ENCODE measurements around the gene ASB15.
"Not testable (repeated sequence)": the region's sequence is repeated elsewhere in the genome, so short reads cannot be mapped to it uniquely, and the experiment has no call there.

ASB15 gene

DNA sequence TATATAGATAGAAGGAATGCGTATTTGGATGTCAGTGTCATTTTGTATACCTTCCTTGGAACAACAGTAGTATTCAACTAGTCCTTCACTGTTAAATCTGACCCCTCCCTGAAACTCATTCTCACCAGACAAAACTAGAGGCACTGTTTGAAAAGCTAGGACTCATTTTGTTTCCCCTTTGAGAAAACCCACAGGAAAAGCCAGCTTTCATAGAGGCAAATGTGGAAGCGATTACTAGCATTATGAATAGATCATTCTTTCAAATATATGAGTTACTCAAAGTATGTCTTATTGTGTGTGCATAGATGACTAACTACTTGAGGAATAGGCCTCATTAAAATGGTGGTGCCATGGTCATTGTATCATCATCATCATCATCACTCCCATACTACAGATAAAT lies 1.9 kb upstream of the ASB15 start:
- no peak for DNase-seq

DNA sequence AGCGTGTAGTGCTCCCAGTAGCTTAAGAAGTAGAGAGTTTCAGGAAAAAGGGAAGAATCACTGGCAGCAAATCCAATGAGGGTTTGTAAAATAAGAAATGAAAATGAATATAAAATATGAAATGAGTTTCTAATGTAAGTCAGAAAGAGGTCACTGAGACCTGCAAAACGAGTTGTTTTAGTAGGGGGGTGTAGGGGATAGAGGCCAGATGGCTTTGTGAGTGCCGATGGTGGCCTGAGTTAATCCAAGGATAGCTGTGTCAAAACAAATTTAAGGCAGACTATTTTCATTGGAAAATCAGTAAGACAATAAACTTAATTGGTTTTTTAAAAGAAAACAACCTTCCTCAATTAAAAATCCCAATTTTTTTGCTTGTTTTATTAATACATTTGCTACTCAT lies 745 bp upstream of the ASB15 start:
- DNase-seq, result no peak

DNA sequence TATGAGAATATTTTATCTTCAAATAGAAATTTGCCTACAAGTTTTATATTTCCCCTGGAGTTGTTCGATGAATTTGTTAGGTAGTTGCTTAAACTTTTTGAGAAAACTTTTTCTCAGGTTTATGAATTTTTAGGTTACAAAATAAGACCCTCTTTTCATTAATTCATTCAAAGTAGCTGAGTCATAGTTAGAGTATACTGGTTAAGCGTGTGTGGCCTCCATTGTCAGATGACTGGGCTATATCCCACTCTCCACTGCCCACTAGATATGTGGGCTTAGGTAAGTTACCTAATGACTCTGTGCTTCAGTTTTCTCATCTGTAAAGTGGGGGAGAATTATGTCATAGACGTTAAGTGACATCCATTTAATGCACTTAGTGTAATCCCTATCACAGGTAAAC lies 1.0 kb downstream of the ASB15 start:
- no peak for DNase-seq

DNA sequence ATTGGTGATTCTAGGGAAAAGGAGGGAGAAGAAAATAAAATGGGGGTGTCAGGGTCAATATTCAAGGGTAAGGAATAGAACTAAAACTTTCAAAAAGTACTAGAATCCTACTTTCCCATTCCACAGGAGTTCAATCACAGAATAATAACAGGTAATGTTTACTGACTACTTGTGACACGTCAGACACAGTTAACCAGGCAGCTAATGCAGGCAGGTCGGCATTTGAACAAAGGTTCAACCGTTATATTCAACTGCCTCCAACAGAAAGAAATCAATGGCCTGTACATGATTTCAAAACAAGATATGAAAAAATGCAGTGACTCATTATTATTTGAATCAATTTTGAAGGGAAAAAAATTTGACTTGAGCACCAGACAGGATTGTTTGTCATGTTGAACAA lies 3.1 kb downstream of the ASB15 start:
- DNase-seq, result no peak

DNA sequence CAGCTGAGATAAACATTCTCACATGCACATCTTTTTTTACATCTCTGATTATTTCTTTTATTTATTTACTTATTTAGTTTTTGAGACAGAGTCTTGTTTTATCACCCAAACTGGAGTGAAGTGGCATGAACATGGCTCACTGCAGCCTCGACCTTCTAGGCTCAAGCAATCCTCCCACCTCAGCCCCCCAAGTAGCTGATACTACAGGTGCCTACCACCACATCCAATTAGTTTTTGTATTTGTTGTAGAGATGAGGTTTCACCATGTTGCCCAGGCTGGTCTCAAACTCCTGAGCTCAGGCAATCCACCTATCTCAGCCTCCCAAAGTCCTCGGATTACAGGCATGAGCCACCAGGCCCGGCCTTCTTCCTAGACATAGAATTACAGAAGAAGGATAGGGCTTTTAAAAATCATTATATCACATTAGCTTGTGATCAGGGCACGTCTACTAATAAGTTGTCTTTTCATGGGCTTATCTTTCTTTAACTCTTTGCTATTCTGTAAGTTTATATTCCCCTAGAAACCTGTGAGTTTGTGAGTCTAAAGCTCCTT lies 5.9 kb downstream of the ASB15 start:
- no peak for DNase-seq

DNA sequence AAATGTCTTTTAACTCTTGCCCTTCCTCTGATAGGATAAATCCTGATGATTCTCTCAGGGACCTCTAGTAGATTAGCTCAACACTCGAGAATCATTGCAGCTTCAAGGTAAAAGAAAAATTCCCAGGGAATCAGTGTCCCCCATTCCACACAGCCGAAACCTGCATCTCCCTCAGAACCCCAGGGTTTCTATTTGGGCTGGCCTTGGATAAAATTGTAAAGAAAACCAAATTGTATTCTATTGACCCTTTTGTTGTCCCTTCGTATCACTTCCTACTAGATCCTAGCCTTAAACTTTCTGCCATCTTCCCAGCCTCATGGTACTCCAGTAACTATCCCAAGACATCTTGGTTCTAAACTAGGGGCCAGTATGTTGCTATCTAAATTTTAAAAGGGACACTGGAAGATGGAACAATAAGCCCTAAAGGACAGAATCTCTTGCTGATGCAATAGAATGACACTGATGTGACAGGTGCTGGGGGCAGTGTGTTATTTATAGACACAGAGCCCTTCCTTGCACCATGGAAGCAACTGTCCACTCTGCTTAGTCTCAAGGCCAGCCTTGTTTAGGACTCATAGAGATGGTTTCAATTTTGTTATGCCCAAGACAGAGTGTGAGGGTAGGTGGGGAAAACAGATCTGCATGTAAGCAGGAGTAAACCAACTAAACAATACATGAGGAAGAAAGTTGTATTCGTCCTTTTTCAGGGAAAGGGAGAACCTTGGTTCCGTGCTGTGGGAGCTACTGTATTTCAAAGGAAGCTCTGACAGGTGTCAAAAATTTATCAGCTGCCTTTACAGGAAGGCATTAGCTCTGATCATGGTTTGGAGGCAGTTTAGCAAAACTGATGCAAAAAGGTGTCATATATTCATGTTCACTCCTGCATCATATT lies 7.6 kb downstream of the ASB15 start:
- no peak for DNase-seq

DNA sequence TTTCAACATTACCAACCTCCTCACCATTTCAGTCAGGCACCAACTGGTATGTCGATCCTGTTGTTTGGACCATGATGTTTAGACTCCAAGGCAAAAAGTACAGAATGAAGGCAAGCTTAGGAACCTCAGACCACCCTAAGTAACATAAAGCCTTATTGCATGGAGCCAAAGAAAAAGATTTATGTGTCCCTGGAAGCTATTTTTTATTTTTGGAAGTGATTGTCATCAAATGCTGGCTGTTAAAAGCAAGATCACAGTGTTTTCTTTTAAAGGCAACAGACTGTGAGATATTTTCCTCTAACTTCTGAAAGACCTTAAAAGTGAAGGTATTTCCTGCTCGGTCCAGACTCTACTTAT lies 8.2 kb downstream of the ASB15 start:
- no peak for DNase-seq

DNA sequence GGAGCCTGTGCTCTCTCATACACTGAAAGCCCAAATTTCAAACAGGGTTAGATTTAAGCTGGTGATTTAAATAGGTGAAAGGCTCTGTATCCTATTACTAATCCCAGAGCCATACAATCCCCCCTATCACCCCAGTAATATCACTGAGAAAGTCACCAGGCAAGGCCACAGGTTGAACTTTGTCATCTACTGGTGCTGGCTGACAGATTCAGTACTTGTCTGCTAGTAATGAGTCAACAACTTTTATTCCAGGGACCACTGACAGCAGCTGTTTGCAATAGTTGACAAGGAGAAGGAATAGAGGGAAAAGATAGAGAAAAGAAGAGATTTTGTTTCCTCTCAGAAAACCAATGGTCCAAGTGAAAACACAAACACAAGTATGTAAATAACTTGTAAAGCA lies 10.4 kb downstream of the ASB15 start:
- no peak for DNase-seq

DNA sequence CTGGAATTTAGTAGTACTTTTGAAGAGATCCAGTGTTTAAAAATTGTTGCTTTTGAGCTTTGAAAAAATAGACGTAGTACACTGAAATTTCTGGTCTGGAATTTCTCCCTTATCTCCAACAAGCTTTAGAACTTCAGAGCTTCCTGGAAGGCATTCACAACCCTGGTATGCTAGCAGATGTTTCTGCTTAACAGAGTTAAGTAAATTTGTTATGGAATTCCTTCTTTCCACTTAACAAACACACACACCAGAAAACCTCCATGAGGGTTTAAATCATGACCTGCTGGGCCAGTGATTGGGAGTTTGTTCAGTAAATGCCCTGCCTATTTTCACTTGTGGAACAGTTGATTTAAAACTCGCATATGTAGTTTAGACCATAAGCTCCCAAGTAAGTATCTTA lies 13.7 kb downstream of the ASB15 start:
- DNase-seq, result no peak

DNA sequence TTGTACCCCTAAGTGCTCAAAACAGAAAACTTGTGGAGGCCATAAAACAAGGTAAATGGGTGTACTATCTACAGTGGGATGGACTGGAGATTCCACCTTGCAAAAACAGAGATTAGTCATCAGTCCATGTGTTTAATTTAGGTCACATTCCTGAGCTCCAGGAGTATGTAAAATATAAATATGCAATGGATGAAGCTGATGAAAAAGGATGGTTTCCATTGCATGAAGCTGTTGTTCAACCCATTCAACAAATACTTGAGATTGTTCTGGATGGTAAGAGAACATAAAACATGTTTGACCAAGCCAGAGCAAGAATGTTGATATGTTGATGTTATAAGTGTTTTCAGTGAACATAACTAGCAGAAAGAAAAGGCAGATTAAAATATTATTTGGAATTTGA lies 14.6 kb downstream of the ASB15 start:
- DNase-seq, result no peak

DNA sequence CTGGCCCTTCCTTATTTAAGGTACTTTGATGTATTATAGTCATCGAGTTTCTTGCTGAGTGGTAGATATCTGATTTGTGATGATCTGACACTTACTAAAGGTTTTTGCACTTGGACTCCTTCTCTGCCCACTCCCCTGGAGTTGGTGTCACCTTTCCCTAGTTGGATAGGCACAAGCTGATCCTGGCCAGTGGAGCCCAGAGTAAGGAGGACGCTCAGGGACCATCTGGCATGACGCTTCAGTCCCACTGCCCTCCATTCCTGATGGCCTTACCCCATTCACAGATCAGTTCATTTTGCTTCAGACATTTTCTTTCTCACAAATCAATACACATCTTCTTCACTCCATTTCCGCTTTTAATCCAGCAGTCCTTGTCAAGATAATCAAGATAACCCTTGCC lies 20.1 kb downstream of the ASB15 start:
- no peak for DNase-seq

DNA sequence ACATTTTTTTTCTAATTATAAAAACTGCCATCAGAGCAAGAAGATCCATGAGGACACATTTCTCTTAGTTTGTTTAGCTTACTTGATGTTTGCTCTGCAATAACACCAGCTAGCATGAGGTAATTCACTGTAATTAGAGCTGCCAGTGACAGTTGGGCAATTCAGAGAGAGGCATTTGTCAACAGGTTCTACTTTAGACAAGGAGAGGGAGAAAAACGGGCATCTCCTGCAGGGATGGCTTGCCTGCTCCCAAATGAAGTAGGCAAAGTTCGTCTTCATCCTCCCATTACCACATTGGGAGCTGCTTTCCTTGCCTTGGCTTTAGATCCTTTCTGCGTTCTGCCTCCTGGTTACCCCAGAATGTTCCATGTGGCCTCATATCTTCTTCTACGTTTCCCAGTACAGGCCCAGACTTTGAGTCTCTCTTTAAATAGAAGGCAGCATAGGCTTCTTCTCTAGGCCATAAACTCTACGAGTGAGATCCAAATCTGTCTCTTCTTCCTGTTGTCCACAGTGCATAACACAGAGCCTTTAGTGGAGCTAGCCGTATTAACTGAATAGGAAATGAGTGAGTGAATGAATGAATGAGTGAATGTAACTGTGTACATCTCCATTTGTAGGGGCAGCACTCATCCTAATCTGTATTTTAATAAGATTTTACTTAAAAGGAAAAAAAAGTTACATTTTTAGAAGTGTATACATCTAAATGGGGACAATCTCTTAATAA lies 21.2 kb downstream of the ASB15 start:
- no peak for DNase-seq

DNA sequence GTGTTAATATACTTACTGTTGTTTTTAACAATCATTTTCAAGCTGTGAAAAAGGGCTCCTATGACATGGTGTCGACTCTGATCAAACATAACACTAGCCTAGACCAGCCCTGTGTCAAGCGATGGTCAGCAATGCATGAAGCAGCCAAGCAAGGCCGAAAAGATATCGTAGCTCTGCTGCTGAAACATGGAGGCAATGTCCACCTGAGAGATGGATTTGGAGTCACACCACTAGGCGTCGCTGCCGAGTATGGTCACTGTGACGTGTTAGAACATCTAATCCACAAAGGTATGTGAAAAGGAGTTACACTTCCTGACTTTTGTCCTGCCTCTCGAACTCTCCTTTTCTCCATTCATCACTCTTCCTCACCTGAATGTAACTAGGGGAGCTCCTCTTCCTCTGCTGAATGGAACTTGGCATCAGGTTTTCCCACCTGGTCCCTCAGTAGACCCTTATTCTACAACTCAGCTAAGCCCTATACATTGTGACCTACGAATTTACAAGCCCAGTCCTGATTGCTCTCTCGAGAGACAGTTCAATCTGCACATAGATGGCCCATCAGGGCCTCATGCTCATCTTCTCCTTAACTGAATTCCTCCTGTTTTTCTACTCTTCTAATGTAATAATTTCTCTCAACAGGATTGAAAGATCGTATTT lies 23.0 kb downstream of the ASB15 start:
- no peak for DNase-seq

DNA sequence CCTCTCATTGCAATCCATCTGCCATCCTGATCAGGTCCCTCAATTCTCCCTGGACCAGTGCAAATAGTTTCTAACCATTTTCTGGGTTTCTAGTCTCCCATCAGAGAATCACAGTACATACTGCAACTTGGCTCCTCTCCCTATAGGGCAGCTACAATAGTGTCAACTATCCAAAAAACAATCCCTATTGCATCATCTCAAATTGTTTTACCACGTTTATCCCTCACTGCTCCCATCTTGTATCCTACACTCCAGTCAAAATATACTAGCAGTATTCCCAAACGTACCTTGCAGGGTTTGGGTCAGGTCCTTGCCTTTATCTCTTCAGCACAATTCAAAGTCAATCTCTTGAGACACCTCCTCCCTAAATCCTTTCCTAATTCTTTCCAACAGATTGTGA lies 23.6 kb downstream of the ASB15 start:
- no peak for DNase-seq

DNA sequence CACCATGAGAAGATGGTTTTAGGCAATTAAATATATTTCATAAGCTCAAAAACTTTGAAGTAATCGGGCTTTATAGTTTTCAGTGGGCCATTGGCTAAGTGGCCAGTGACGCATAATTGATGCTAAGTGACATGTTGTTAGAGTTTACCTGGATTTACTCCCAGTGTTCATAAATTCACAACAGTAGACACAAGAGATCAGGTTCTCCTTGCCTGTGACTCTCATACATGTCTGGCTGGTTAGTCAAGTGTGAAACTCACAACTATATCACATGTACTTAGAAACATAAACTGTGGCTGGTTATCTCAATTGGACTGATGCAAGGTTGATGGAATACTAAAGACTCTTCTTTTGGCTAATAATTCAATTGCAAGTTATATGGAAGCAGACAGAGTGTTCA lies 26.2 kb downstream of the ASB15 start:
- DNase-seq, result no peak

DNA sequence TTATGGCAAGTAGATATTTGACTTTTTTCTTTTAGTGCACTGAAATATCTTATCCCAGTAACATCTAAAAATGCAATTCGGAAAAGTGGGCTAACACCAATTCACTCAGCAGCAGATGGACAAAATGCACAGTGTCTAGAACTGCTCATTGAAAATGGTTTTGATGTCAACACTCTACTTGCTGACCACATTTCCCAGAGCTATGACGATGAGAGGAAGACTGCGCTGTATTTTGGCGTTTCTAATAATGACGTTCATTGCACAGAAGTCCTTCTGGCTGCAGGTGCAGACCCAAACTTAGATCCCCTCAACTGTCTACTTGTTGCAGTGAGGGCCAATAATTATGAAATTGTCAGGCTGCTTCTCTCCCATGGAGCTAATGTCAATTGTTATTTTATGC lies 27.2 kb downstream of the ASB15 start:
- DNase-seq, result no peak

DNA sequence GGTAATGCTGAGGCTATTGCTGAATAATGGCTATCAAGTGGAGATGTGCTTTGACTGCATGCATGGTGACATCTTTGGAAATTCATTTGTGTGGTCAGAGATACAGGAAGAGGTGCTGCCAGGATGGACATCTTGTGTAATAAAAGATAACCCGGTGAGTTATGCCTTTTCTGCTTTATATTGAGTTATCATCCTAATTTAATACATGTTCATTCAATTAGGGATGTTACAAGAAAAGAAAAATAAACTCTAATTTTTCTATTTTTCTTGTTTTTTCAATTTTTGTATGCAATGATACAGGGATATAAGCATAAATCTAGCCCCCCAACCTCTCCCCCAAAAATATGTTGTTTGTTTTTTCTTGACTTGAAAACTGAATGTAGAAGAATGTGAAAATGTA lies 27.7 kb downstream of the ASB15 start:
- no peak for DNase-seq

DNA sequence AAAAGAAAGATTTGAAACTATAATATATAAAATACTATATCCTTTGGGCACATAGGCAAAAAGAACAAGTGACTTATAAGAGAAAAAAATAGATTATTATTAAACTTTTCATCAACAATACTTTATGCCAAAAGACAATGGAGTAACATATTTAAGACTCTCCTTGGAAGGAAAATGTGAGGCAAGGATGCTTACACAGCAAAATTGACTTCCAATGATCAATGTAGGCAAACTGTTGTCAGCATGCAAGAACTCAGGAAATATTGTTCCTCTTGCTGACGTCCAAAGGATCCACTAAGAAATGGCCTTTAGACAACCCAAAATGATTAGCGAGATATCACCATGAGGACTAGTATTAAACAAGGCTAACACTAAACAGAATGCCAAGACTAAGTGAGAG lies 31.2 kb downstream of the ASB15 start:
- no peak for DNase-seq

DNA sequence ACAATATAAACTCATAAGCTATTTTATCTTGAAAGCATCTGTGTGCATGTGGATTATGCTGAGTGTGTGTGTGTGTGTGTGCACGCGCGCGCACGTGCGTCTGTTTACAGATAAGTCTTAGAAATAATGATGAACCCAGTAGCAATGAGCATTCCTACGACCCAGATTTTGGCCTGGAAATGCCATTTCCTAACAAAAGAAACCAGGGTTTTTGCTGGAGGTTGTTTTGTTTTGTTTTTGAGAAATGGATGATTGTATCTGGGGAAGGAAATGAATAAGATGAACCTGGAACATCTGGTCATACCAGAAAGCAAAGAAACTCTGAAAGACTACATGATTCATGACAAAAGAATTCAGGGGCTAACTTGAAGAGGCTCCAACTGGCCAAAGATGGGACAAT lies 31.9 kb downstream of the ASB15 start:
- no peak for DNase-seq

DNA sequence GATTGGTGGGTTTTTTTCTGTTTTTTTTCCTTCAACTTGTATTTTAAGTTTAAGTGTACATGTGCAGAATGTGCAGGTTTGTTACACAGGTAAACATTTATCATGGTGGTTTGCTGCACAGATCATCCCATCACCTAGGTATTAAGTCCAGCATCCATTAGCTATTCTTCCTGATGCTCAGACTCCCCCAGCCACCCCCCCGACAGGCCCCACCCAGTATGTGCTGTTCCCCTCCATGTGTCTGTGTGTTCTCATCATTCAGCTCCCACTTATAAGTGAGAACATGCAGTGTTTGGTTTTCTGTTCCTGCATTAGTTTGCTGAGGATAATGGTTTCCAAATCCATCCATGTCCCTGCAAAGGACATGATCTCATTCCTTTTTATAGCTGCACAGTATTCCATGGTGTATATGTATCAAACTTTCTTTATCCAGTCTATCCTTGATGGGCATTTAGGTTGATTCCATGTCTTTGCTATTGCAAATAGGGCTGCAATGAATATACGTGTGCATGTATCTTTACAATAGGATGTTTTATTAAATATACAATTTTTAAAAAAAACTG lies 32.5 kb downstream of the ASB15 start:
- not testable (repeated sequence) for DNase-seq

DNA sequence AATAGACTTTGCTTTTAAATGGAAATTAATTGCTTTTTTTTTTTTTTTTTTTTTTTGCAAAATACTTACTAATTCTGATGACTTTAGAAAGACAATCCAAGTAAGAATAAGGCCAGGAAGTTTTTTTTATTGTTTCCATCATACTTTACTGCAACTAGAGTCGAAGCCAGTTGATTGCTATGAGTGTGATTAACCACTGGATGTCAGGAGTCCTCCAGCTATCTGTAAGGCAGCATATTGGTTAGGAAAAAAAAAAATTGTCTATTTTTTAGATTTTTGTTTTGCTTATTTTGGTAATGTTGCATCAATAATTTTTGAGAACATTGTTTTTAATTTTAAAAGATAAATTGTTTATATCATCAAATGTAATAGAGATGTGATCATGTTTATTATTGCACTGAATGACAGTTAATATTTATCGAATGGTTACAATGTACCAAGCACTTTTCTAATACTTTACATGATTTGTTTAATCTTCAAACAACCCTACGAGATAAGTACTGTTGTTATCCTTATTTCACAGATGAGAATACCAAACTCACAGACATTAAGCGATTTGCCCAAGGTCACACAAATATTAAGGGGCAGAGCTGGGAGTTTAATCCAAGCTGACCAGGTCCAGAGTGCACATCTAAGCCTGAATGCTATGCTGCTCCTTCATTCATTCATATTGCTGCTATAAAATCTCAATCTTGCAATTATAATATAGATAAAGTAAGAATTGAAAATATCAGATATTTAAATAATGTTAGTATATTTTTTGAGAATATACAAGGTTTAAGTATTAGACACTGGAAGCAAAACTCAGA lies 34.1 kb downstream of the ASB15 start:
- peak; percentile 44 for DNase-seq

DNA sequence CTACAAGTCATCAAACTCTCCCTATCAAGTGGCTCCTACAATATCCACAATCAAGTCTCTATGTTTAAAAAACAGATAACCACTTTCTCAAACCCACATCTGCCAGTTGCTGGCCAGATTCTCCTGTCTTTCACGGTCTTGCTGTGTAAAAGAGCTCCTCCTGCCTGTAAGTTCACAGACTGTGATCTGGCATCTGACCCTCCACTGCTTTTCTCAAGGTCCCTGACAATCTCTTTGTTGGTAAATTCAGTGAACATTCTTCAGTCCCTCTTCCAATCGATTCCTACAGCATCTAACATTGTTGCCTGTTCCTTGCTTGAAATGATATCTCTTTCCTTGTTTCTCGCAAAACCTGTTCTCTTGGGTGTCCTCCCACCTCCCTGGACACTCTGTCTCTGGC lies 35.6 kb downstream of the ASB15 start:
- no peak for DNase-seq

DNA sequence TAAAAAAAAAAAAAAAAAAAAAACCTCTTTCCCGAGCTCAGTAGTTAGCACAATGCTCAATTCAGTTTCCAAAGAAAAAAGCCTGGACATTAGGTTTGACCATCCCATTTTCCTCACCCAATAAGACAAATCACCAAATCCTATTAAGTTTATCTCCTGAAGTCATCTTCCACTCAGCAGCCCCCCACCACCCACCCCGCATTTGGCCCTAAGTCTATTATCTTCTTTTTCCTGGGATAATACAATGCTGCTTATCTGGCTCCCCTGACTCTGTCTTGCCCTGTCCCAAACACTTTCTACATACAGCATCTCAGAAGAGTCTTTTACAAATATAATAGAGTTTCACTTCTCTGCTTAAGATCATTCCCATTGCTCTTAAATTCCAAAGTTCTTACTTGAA lies 36.3 kb downstream of the ASB15 start:
- DNase-seq, result no peak

Measured in kidney glomerular epithelial cell (primary cell).